CD4-positive, alpha-beta T cell treated with Interleukin-15 for 1 hour (primary cell): ENCODE results near the gene CLDN16.

Experiments
- DNase-seq: peaks from one replicate; pipeline ENCODE4 v3.0.0-alpha.2; 2020

The CLDN16 gene

GRCh38 chr3:190381441-190381840 lies 6.5 kb upstream of the CLDN16 start:
- DNase-seq, result no peak

DNA sequence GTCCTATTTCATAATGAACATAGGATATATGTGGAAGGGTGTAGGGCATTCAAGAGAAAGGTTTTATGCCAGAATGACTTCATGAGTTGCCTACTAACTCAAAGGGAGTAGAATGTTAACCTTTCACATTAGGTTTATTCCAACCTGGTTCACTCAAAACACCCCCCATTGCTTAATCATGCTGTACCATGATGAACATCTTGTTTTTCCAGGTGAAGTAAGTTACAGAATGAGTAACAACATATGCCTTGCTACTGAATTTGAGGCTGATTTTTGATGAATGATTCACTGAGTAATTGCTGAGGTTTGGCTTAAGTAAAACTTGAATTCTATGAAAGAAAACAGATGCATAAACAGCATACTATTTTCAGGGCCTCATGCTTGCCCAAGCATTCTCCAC lies 5.9 kb upstream of the CLDN16 start:
- no peak for DNase-seq

- no peak for DNase-seq
Observed at GRCh38 chr3:190384309-190384756, 3.6 kb upstream of the CLDN16 start.

GRCh38 chr3:190385731-190386688 lies 2.0 kb upstream of the CLDN16 start:
- DNase-seq, result no peak

GRCh38 chr3:190388703-190389102 lies 740 bp downstream of the CLDN16 start:
- no peak for DNase-seq

- DNase-seq, result no peak
Observed at GRCh38 chr3:190396001-190396400, 8.0 kb downstream of the CLDN16 start.

- DNase-seq, result no peak
Observed at GRCh38 chr3:190397889-190398288, 9.9 kb downstream of the CLDN16 start.

DNA sequence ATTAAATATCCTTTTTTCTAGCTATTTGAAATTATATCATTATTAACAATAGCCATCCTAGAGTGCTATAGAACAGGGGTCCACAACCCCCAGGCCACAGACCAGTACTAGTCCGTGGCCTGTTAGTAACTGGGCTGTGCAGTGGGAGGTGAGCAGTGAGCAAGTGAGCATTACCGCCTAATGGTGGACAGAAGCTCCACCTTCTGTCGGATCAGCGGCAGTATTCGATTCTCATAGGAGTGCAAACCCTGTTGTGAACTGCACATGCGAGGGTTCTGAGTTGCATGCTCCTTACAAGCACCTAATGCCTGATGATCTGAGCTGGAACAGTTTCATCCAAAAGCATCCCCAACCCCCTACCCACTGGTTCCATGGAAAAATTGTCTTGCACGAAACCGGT lies 11.7 kb downstream of the CLDN16 start:
- no peak for DNase-seq

DNA sequence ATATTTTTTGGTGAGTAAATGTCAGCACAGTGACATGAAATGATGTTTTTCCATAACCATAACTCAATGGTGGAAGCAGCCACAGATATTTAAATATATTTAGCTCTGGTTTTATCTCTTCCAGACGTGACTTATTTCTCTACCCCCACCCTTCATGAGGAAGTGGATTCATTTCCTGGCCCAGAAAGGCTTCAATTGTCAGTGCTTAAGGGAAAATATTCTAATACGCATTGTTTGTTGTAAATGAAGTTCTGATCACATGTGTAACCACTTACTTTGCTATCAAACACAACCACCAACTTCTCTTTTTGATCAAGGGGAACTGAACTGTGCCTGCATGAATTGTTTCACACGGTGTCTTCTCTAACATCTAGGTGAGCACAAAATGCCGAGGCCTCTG lies 14.0 kb downstream of the CLDN16 start:
- DNase-seq, result no peak

DNA sequence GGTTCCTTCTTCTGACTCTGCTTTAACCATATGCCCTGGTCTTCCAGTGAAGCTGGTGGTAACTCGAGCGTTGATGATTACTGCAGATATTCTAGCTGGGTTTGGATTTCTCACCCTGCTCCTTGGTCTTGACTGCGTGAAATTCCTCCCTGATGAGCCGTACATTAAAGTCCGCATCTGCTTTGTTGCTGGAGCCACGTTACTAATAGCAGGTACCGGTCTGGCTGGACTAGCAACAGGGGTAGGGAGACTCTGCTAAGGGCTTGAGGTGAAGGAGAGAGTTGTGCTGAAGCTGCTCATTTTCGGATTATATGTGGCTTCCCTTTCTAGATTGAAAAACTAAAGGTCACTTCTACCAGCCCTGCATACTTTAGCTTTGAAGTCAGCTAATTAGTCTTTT lies 16.8 kb downstream of the CLDN16 start:
- no peak for DNase-seq

- no peak for DNase-seq
Observed at GRCh38 chr3:190414297-190414696, 26.3 kb downstream of the CLDN16 start.

DNA sequence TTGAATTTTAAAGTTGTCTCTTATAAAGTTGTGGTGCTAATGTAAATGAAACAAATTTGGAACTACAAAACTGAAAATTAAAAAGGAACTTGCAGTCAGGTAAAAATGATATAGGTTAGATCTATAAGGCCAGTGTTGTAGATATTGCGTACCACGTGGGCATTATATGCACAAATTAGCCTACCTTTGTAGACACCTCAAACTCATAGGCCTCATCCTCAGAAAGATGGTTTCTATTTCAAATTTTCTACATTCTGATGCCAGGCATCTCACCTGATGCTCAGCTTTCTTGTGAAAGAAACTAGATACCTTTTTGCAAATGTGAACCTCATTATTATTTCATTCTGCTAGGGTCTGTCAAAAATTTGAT lies 36.1 kb downstream of the CLDN16 start:
- DNase-seq, result no peak

GRCh38 chr3:190424478-190425439 lies 36.8 kb downstream of the CLDN16 start:
- peak; percentile 21 for DNase-seq

DNA sequence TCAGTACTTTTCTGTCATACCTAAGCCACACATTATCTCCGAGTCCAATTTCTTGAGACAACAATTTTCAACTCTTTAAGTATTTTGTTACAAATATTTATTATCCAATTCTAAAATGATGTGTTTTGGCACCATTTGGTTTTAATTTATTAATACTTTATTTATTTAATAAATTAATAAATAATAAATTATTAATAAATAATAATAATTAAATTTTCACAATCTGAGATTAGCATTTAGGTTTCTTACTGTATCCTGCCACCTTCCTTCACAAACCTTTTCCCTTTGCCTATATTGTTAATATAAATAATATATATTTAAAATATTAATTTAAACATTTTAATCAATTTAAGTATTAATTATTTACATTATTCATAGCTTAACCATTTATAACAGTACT lies 37.9 kb downstream of the CLDN16 start:
- no peak for DNase-seq

GRCh38 chr3:190426806-190427507 lies 39.0 kb downstream of the CLDN16 start:
- DNase-seq, result no peak

DNA sequence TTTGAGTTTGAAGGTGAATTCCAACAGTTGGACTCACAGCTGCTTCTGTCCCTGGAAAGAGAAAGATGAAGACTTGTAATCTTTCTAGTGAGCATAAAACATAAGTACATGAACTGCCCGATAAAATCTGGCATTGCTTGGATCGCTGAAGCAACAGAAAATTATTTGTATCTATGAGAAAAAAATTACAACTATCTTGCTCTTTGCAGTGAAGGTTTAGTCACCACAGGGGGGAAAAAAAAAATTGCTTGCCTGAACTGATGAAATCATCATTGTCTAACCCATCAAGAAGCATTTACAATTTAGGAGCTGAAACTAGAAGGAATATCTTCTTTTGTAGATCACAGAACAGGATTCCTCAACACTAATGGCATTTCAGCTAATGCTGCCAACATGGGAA lies 41.7 kb downstream of the CLDN16 start:
- DNase-seq, result no peak

- no peak for DNase-seq
Observed at GRCh38 chr3:190430906-190431305, 42.9 kb downstream of the CLDN16 start.

DNA sequence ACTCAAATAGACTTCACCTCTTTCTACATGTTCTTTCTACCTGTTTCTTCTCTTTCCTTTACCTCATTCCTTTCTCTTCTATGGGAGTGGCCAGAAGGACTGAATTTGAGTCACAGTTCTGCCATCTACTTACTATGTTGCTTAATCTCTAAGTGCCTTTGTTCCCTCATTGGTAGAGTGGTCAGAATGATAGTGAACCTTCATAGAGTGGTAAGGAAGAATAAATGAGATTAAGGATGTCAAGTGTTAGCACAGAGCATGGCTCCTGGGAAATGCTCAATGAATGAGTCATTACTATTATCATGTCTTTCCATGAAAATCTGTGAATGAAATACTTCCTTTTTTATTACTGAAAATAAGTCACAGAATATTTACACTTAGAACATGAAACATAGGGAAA lies 44.3 kb downstream of the CLDN16 start:
- DNase-seq, result no peak

DNA sequence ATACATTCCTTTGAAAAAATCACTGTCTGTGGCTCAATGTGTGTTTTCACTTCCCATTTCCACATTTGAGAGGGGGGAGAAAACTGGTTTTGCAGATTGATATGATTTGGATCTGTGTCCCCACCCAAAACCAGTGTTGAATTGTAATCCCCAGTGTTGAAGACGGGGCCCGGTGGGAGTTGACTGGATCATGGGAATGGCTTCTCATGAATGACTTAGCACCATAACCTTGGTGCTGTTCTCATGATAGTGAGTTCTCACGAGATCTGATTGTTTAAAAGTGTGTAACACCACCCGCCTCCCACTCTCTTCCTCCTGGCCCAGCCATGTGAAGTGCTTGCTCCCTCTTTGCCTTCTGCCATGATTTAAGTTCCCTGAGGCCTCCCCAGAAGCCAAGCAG lies 45.7 kb downstream of the CLDN16 start:
- no peak for DNase-seq

DNA sequence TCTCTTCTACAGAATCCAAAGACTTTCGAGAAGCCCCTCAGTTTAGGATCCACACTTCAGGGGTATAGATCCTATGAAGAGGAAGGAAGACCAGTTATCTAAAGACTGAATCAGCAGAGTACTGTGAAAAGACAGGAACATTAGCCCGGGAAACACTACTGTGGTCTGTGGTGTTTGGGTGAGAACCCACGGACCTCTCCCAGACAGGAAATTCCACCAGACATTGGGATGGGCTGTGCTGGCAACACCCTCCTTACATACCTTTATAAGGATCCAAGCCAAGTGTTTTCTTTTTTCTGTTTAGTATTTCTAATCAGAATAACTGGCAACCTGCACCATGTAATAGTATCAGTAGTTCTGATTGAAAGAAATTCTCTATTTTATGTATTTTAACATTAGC lies 47.7 kb downstream of the CLDN16 start:
- DNase-seq, result no peak

GRCh38 chr3:190436331-190436730 lies 48.4 kb downstream of the CLDN16 start:
- no peak for DNase-seq

- no peak for DNase-seq
Observed at GRCh38 chr3:190442240-190442639, 54.3 kb downstream of the CLDN16 start.

- no peak for DNase-seq
Observed at GRCh38 chr3:190443257-190443656, 55.3 kb downstream of the CLDN16 start.
